DOHH2 (cell line): ENCODE results near the gene TMEM250.

Experiments
- H3F3A ChIP-seq: fragments of 200-600 bp; sonication (generic), shearing (Covaris generic); 2 replicates; pipeline ENCODE4 v1.6.0; 2016; ENCODE audit warnings: antibody characterized with exemption, mild to moderate bottlenecking; ENCODE audit not compliant: control insufficient read depth, insufficient read depth
- H3K27ac ChIP-seq: fragments of 200-600 bp; sonication (generic); 2 replicates; pipeline ENCODE4 v1.5.1; 2014; ENCODE audit warnings: low read depth, mild to moderate bottlenecking, low read length, moderate library complexity
- H3K27me3 ChIP-seq: fragments of 200-600 bp; sonication (generic); 2 replicates; pipeline ENCODE4 v1.6.1; 2014; ENCODE audit warnings: mild to moderate bottlenecking, low read length, mixed read lengths; ENCODE audit not compliant: control insufficient read depth
- H3K36me3 ChIP-seq: fragments of 200-600 bp; sonication (generic); 2 replicates; pipeline ENCODE4 v1.6.1; 2014; ENCODE audit warnings: mild to moderate bottlenecking, low read length, moderate library complexity, mixed read lengths; ENCODE audit not compliant: control insufficient read depth
- H3K4me1 ChIP-seq: fragments of 200-600 bp; sonication (generic); 2 replicates; pipeline ENCODE4 v1.6.1; 2014; ENCODE audit warnings: mild to moderate bottlenecking, low read length, mixed read lengths; ENCODE audit not compliant: control insufficient read depth
- H3K4me2 ChIP-seq: fragments of 200-600 bp; sonication (generic); 2 replicates; pipeline ENCODE4 v1.6.0; 2014; ENCODE audit warnings: mild to moderate bottlenecking, low read length, moderate library complexity
- H3K4me3 ChIP-seq: fragments of 200-600 bp; sonication (generic); 2 replicates; pipeline ENCODE4 v1.5.1; 2014; ENCODE audit warnings: mild to moderate bottlenecking, low read length, mixed read lengths
- H3K79me2 ChIP-seq: fragments of 200-600 bp; sonication (generic); 2 replicates; pipeline ENCODE4 v1.6.1; 2014; ENCODE audit warnings: mild to moderate bottlenecking, low read length, mixed read lengths; ENCODE audit not compliant: control insufficient read depth
- H3K9me2 ChIP-seq: fragments of 200-600 bp; sonication (generic); replicated peaks from 2 replicates; pipeline ENCODE4 v1.6.1; 2014; ENCODE audit warnings: mild to moderate bottlenecking, low read length, mixed read lengths; ENCODE audit not compliant: control insufficient read depth
- H3K9me3 ChIP-seq: fragments of 200-600 bp; sonication (generic); 2 replicates; pipeline ENCODE4 v1.6.1; 2014; ENCODE audit warnings: antibody characterized with exemption, low read length, mixed read lengths; ENCODE audit not compliant: control insufficient read depth, insufficient read depth
- H4K20me1 ChIP-seq: fragments of 200-600 bp; sonication (generic); 2 replicates; pipeline ENCODE4 v1.6.0; 2014; ENCODE audit warnings: low read depth, mild to moderate bottlenecking, antibody characterized with exemption, low read length, moderate library complexity; ENCODE audit not compliant: control insufficient read depth, insufficient read depth
- CTCF ChIP-seq: fragments of 200-600 bp; sonication (generic); IDR thresholded peaks from one replicate; pipeline ENCODE4 v1.5.1; 2014; ENCODE audit warnings: antibody characterized with exemption, mild to moderate bottlenecking, low read depth, low read length; ENCODE audit not compliant: poor library complexity, severe bottlenecking
- EZH2phosphoT487 ChIP-seq: fragments of 200-600 bp; sonication (generic); IDR thresholded peaks from 2 replicates; pipeline ENCODE4 v1.6.1; 2017; ENCODE audit warnings: borderline replicate concordance, mild to moderate bottlenecking, antibody characterized with exemption, low read length, moderate library complexity, mixed read lengths

Gene TMEM250

GRCh38 chr9:136100700-136101614 is 17.7 kb downstream of the TMEM250 start:
- no peak for TF ChIP-seq EZH2phosphoT487
- no peak for TF ChIP-seq CTCF
- Histone ChIP-seq H3K9me2 (no peaks in the 10 kb centered on the region), H3K9me3 (no peaks in the 10 kb centered on the region), H3K27ac (no peak overlapping the region), H3K36me3 (no peaks in the 10 kb centered on the region), H4K20me1 (peaks cover 3% of the 10 kb centered on the region; the same call in 1 of the 2 replicates), H3K4me2 (no peak overlapping the region), H3K4me3 (no peak overlapping the region), H3K27me3 (peaks cover 7% of the 10 kb centered on the region), H3K4me1 (peaks cover 5% of the 10 kb centered on the region), H3K79me2 (no peaks in the 10 kb centered on the region), H3F3A (no peaks in the 10 kb centered on the region)

GRCh38 chr9:136099542-136099941 is 19.1 kb downstream of the TMEM250 start:
- no peak for TF ChIP-seq CTCF
- no peak for TF ChIP-seq EZH2phosphoT487

GRCh38 chr9:136098844-136099243 is 19.8 kb downstream of the TMEM250 start:
- H3K9me2 ChIP-seq: no peaks in the 10 kb centered on the region
- TF ChIP-seq CTCF (no peak), EZH2phosphoT487 (no peak)
- peaks cover 7% of the 10 kb centered on the region for H3K27me3 ChIP-seq
- H3K4me1 ChIP-seq: no peaks in the 10 kb centered on the region
- no peaks in the 10 kb centered on the region for H3K9me3 ChIP-seq
- no peaks in the 10 kb centered on the region for H3K79me2 ChIP-seq
- no peak overlapping the region for H3K4me2 ChIP-seq
- no peaks in the 10 kb centered on the region for H3F3A ChIP-seq
- no peak overlapping the region for H3K4me3 ChIP-seq
- H3K36me3 ChIP-seq: no peaks in the 10 kb centered on the region
- no peak overlapping the region for H3K27ac ChIP-seq
- H4K20me1 ChIP-seq: peaks cover 3% of the 10 kb centered on the region; the same call in 1 of the 2 replicates

More at GRCh38 chr9:136099542-136099941, 19.1 kb downstream of the TMEM250 start:
- no peak overlapping the region for H3K4me3 ChIP-seq
- no peaks in the 10 kb centered on the region for H3K9me3 ChIP-seq
- no peaks in the 10 kb centered on the region for H3F3A ChIP-seq
- no peaks in the 10 kb centered on the region for H3K9me2 ChIP-seq
- H3K4me2 ChIP-seq: no peak overlapping the region
- no peaks in the 10 kb centered on the region for H3K79me2 ChIP-seq
- peaks cover 7% of the 10 kb centered on the region for H3K27me3 ChIP-seq
- peaks cover 3% of the 10 kb centered on the region for H3K4me1 ChIP-seq
- H3K27ac ChIP-seq: no peak overlapping the region
- peaks cover 3% of the 10 kb centered on the region; the same call in 1 of the 2 replicates for H4K20me1 ChIP-seq
- no peaks in the 10 kb centered on the region for H3K36me3 ChIP-seq
